Endothelial cell of umbilical vein (primary cell): Measurements from ENCODE around the gene KLHL18. TPM values are rescaled to one million over a fixed set of nuclear protein-coding genes. Genes with fewer than 3 reads are reported as not detected.

Experiments
- BruUV-seq: library from RNA; stranded (reverse); fragments of 400-500 nt; replicated peaks from 2 replicates; lab custom pipeline; 2021; lab: Mats Ljungman, UMichigan
- CTCF ChIA-PET: fragments of 300-600, 350-600 bp; sonication (Branson Sonifier 250); formaldehyde crosslinking; loops from one replicate; lab custom pipeline; 2021; ENCODE audit warnings: antibody characterized with exemption, inconsistent platforms; lab: Charles Lee
- POLR2A ChIA-PET: fragments of 300-600, 350-600 bp; sonication (Branson Sonifier 250); formaldehyde crosslinking; loops from one replicate; lab custom pipeline; 2021; ENCODE audit warnings: antibody characterized with exemption, inconsistent platforms; lab: Charles Lee
- DNase-seq: peaks from one replicate; pipeline ENCODE4 v3.0.0-alpha.2; 2011; ENCODE audit warnings: low read depth, low spot score
- FAIRE-seq: peaks from 2 replicates; lab custom pipeline; 2011; peaks lifted over from hg19 to GRCh38; lab: Jason Lieb, UNC
- H2AFZ ChIP-seq: 2 replicates; pipeline ENCODE4 v1.6.0; 2012; ENCODE audit warnings: low read depth, low read length, control low read depth, inconsistent platforms
- H3K27ac ChIP-seq: 2 replicates; pipeline ENCODE4 v1.5.1; 2011; ENCODE audit warnings: low read depth, mild to moderate bottlenecking, control low read depth, low read length, moderate library complexity; ENCODE audit not compliant: insufficient read depth
- H3K27me3 ChIP-seq, 2 experiments: 2 replicates each; pipeline versions ENCODE4 v1.6.0 to v1.6.1; 2011; ENCODE audit warnings: low read length in 2 of 2, mixed read lengths in 1 of 2; ENCODE audit not compliant: control insufficient read depth in 2 of 2, insufficient read depth in 2 of 2
- H3K36me3 ChIP-seq, 2 experiments: 2 replicates in 1 of 2; 3 replicates in 1 of 2; pipeline ENCODE4 v1.5.1; 2011; ENCODE audit warnings: low read length in 2 of 2, mild to moderate bottlenecking in 1 of 2, moderate library complexity in 1 of 2; ENCODE audit not compliant: control insufficient read depth in 2 of 2, insufficient read depth in 2 of 2; ENCODE audit errors: extremely low read depth in 1 of 2
- H3K4me1 ChIP-seq: 3 replicates; pipeline ENCODE4 v1.5.1; 2011; ENCODE audit warnings: mild to moderate bottlenecking, low read length; ENCODE audit not compliant: control insufficient read depth, insufficient read depth; ENCODE audit errors: extremely low read depth
- H3K4me2 ChIP-seq: 2 replicates; pipeline ENCODE4 v1.6.1; 2011; ENCODE audit warnings: low read length, control low read depth, mixed read lengths; ENCODE audit not compliant: insufficient read depth
- H3K4me3 ChIP-seq, 3 experiments: fragments of 200-600 bp in 1 of 3; sonication (generic), shearing (Covaris generic) in 1 of 3; replicated peaks in 1 of 3; 2 replicates each; pipeline ENCODE4 v1.5.1; 2011 to 2016; ENCODE audit warnings: control low read depth in 3 of 3, low read length in 3 of 3, mild to moderate bottlenecking in 2 of 3, inconsistent platforms in 1 of 3, low read depth in 1 of 3, moderate library complexity in 1 of 3; ENCODE audit not compliant: insufficient read depth in 1 of 3
- H3K79me2 ChIP-seq: 2 replicates; pipeline ENCODE4 v1.6.0; 2012; ENCODE audit warnings: low read length, inconsistent platforms; ENCODE audit not compliant: control insufficient read depth, insufficient read depth
- H3K9ac ChIP-seq: replicated peaks from 2 replicates; pipeline ENCODE3; 2011; ENCODE audit warnings: low read length, control low read depth; ENCODE audit not compliant: insufficient read depth; ENCODE audit errors: extremely low read depth
- H3K9me1 ChIP-seq: replicated peaks from 3 replicates; pipeline ENCODE4 v1.6.0; 2011; ENCODE audit warnings: mild to moderate bottlenecking, low read length; ENCODE audit not compliant: control insufficient read depth, insufficient read depth; ENCODE audit errors: extremely low read depth
- H3K9me3 ChIP-seq: replicated peaks from 2 replicates; pipeline ENCODE4 v1.5.1; 2012; ENCODE audit warnings: low read length, inconsistent platforms; ENCODE audit not compliant: control insufficient read depth, insufficient read depth
- H4K20me1 ChIP-seq: replicated peaks from 2 replicates; pipeline ENCODE3; 2011; ENCODE audit warnings: mild to moderate bottlenecking, low read length; ENCODE audit not compliant: control insufficient read depth, insufficient read depth; ENCODE audit errors: extremely low read depth
- GATA2 ChIP-seq: IDR thresholded peaks from 2 replicates; pipeline ENCODE4 v1.7.0; 2011; ENCODE audit warnings: low read depth, mild to moderate bottlenecking, moderate library complexity, mixed read lengths, low read length; ENCODE audit not compliant: insufficient read length, insufficient read depth
- JUN ChIP-seq: IDR thresholded peaks from 2 replicates; pipeline ENCODE4 v1.6.1; 2011; ENCODE audit warnings: borderline replicate concordance, low read depth; ENCODE audit not compliant: insufficient read length, insufficient read depth
- MYC ChIP-seq: IDR thresholded peaks from one replicate; pipeline ENCODE4 v1.6.1; 2011; ENCODE audit warnings: mild to moderate bottlenecking, low read depth, low read length
- POLR2A ChIP-seq: IDR thresholded peaks from 2 replicates; pipeline ENCODE4 v1.6.1; 2012; ENCODE audit warnings: low read depth, mild to moderate bottlenecking, control low read depth, low read length
- POLR2AphosphoS5 ChIP-seq: IDR thresholded peaks from 2 replicates; pipeline ENCODE4 v1.6.1; 2012; ENCODE audit warnings: low read depth, mild to moderate bottlenecking, control low read depth, low read length, moderate library complexity; ENCODE audit not compliant: insufficient read depth
- dilution Hi-C: fragments of 300-500 bp; cut with MboI; formaldehyde crosslinking; loops from one replicate; pipeline ENCODE4 v1.15.0; 2019; ENCODE audit warnings: low sequenced_read_pairs; ENCODE audit not compliant: extremely low pct_ligation_motif_present
- intact Hi-C: fragments of 100-400 bp; cut with micrococcal nuclease; formaldehyde crosslinking; loops from one replicate; pipeline ENCODE4 v1.10.0; 2022
- polyA plus RNA-seq, 4 experiments: library from polyadenylated mRNA; depleted of rRNA in 3 of 4; stranded (reverse) in 3 of 4; unstranded in 1 of 4; fragments of >200 nt; gene quantifications; 2 replicates each; pipeline versions ENCODE4 v1.2.1 to v1.2.3, GENCODE V29; 2011 to 2012; ENCODE audit warnings: missing spikeins in 1 of 4
- total RNA-seq: library from RNA; stranded (reverse); gene quantifications from 2 replicates; pipeline ENCODE4 v1.2.3, GENCODE V29; 2021
- TF ChIP-seq, protein P1 (sequence below), 2 donors: IDR thresholded peaks; 1 replicate in 1 of 2; 2 replicates in 1 of 2; pipeline ENCODE4 v1.5.1; 2011; ENCODE audit warnings: low read length in 2 of 2, mild to moderate bottlenecking in 2 of 2, moderate library complexity in 2 of 2, control low read depth in 1 of 2, inconsistent platforms in 1 of 2, low read depth in 1 of 2; ENCODE audit not compliant: insufficient read depth in 1 of 2; ENCODE audit errors: extremely low read depth in 1 of 2
- TF ChIP-seq, protein P2 (sequence below): IDR thresholded peaks from 2 replicates; pipeline ENCODE4 v1.6.1; 2011; ENCODE audit not compliant: insufficient read depth, insufficient read length

Gene KLHL18
- total and polyA plus RNA-seq, 2 donors (not counting 3 experiments of a cell fraction or from before 2014, with no cell fraction given): 43.4 to 58.1 TPM

DNA sequence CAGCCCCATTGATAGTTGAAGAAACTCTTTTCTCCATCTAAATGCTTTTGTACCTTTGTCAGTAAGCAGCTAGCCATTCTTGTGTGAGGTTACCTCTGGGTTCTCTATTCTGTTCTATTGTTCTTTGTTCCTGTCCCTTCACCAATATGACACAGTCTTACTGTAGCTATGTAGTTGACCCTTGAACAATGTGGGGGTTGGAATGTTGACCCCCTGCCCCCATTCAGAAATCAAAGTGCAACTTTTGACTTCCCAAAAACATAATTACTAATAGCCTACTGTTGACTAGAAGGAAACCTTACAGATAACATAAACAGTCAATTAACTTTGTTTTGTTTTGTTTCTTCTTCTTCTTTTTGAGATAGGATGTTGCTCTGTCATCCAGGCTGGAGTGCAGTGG is 18.7 kb downstream of the KLHL18 start:
- intact Hi-C loops: no loop called here
- dilution Hi-C loops: no loop called here
- Histone ChIP-seq H2AFZ (no peak overlapping the region), H3K9ac (no peak overlapping the region), H3K27me3 (no peaks in the 10 kb centered on the region), H3K27ac (no peak overlapping the region), H4K20me1 (no peaks in the 10 kb centered on the region), H3K36me3 (peaks cover 0 to 4% of the 10 kb centered on the region in 2 experiments), H3K9me3 (no peaks in the 10 kb centered on the region), H3K4me2 (no peak overlapping the region), H3K79me2 (peaks cover 33% of the 10 kb centered on the region), H3K4me1 (peaks cover 7% of the 10 kb centered on the region), H3K9me1 (no peaks in the 10 kb centered on the region), H3K4me3 (no peak overlapping the region)
- TF ChIP-seq, protein P1, sequence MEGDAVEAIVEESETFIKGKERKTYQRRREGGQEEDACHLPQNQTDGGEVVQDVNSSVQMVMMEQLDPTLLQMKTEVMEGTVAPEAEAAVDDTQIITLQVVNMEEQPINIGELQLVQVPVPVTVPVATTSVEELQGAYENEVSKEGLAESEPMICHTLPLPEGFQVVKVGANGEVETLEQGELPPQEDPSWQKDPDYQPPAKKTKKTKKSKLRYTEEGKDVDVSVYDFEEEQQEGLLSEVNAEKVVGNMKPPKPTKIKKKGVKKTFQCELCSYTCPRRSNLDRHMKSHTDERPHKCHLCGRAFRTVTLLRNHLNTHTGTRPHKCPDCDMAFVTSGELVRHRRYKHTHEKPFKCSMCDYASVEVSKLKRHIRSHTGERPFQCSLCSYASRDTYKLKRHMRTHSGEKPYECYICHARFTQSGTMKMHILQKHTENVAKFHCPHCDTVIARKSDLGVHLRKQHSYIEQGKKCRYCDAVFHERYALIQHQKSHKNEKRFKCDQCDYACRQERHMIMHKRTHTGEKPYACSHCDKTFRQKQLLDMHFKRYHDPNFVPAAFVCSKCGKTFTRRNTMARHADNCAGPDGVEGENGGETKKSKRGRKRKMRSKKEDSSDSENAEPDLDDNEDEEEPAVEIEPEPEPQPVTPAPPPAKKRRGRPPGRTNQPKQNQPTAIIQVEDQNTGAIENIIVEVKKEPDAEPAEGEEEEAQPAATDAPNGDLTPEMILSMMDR (IDR thresholded peaks at IDR 0.05; ENCODE audit: extremely low read depth in 1 of 2, insufficient read depth in 1 of 2, low read depth in 1 of 2, low read length in 2 of 2): no peak
- no peak for TF ChIP-seq JUN
- no peak for TF ChIP-seq MYC
- TF ChIP-seq POLR2A: no peak
- TF ChIP-seq POLR2AphosphoS5: no peak
- no peak for TF ChIP-seq GATA2
- TF ChIP-seq, protein P2, sequence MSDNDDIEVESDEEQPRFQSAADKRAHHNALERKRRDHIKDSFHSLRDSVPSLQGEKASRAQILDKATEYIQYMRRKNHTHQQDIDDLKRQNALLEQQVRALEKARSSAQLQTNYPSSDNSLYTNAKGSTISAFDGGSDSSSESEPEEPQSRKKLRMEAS: no peak
- DNase-seq: no peak
- POLR2A ChIA-PET: no interaction called here
- no peak for FAIRE-seq
- CTCF ChIA-PET: interaction anchor here (1.3 kb wide), 1 partner anchor 10 kb away, joined by 3 read pairs; no protein-coding TSS in a partner anchor
- no TSS peak for BruUV-seq
